Measurements from ENCODE around the gene WSCD1. TPM values are rescaled to one million over a fixed set of nuclear protein-coding genes. Genes with fewer than 3 reads are reported as not detected.

WSCD1 gene
- polyA plus RNA-seq, 1 donor from 2014 or later = 9.5 TPM

GRCh38 chr17:6075845-6076244, 5.7 kb downstream of the WSCD1 start:
- H2AFZ ChIP-seq (ENCODE audit: low read depth, low read length) = no peak overlapping the region
- H3K9me3 ChIP-seq (ENCODE audit: low read length) = no peaks in the 10 kb centered on the region
- no peak overlapping the region for H3K4me2 ChIP-seq (ENCODE audit: low read length)
- H4K20me1 ChIP-seq (ENCODE audit: insufficient read depth) = no peaks in the 10 kb centered on the region
- no peak overlapping the region for H3K4me3 ChIP-seq (ENCODE audit: low read length)
- TF ChIP-seq SMC3 (conservative IDR thresholded peaks at IDR 0.05; ENCODE audit: poor library complexity) (no peak), TAF1 (IDR thresholded peaks at IDR 0.05; ENCODE audit: low read depth) (no peak), EZH2 (IDR thresholded peaks at IDR 0.05; ENCODE audit: borderline replicate concordance, insufficient read depth, low read length, poor library complexity, severe bottlenecking) (no peak), REST (IDR thresholded peaks at IDR 0.05; ENCODE audit: borderline replicate concordance) (no peak), MXI1 (conservative IDR thresholded peaks at IDR 0.05; ENCODE audit: poor library complexity, severe bottlenecking) (no peak), CTCF (IDR thresholded peaks at IDR 0.05; ENCODE audit: poor library complexity, severe bottlenecking) (no peak), EP300 (conservative IDR thresholded peaks at IDR 0.05; ENCODE audit: poor library complexity, severe bottlenecking) (no peak), POLR2AphosphoS5 (IDR thresholded peaks at IDR 0.05) (no peak), RAD21 (conservative IDR thresholded peaks at IDR 0.05) (no peak)
- H3K9ac ChIP-seq (ENCODE audit: low read length) = no peak overlapping the region
- H3K27ac ChIP-seq (ENCODE audit: low read length) = no peak overlapping the region
- H3K9me2 ChIP-seq (ENCODE audit: insufficient read depth, low read length) = no peaks in the 10 kb centered on the region
- peaks cover 11% of the 10 kb centered on the region for H3K79me2 ChIP-seq (replicated peaks; ENCODE audit: insufficient read depth, low read length)
- no peaks in the 10 kb centered on the region for H3F3A ChIP-seq (ENCODE audit: insufficient read depth, low read length, poor library complexity, severe bottlenecking)
- H3K36me3 ChIP-seq (ENCODE audit: insufficient read depth, low read length) = no peaks in the 10 kb centered on the region
- H3K27me3 ChIP-seq (ENCODE audit: insufficient read depth, low read depth, low read length) = no peaks in the 10 kb centered on the region

GRCh38 chr17:6077752-6078151, 7.6 kb downstream of the WSCD1 start:
- H3K36me3 ChIP-seq (ENCODE audit: insufficient read depth, low read length) = no peaks in the 10 kb centered on the region
- H3K4me2 ChIP-seq (ENCODE audit: low read length) = no peak overlapping the region
- no peaks in the 10 kb centered on the region for H3K27me3 ChIP-seq (ENCODE audit: insufficient read depth, low read depth, low read length)
- TF ChIP-seq EP300 (conservative IDR thresholded peaks at IDR 0.05; ENCODE audit: poor library complexity, severe bottlenecking) (no peak), POLR2AphosphoS5 (IDR thresholded peaks at IDR 0.05) (no peak), RAD21 (conservative IDR thresholded peaks at IDR 0.05) (no peak), CTCF (IDR thresholded peaks at IDR 0.05; ENCODE audit: poor library complexity, severe bottlenecking) (no peak)
- no peak overlapping the region for H3K9ac ChIP-seq (ENCODE audit: low read length)
- H3K9me2 ChIP-seq (ENCODE audit: insufficient read depth, low read length) = no peaks in the 10 kb centered on the region
- H3K9me3 ChIP-seq (ENCODE audit: low read length) = no peaks in the 10 kb centered on the region
- no peak overlapping the region for H3K4me3 ChIP-seq (ENCODE audit: low read length)
- H3K27ac ChIP-seq (ENCODE audit: low read length) = no peak overlapping the region
- no peaks in the 10 kb centered on the region for H3K79me2 ChIP-seq (replicated peaks; ENCODE audit: insufficient read depth, low read length)
- H2AFZ ChIP-seq (ENCODE audit: low read depth, low read length) = no peak overlapping the region
- H3F3A ChIP-seq (ENCODE audit: insufficient read depth, low read length, poor library complexity, severe bottlenecking) = no peaks in the 10 kb centered on the region
- H4K20me1 ChIP-seq (ENCODE audit: insufficient read depth) = no peaks in the 10 kb centered on the region

Measured in neural cell (in vitro differentiated cells).